Activated gamma-delta T cell (primary cell): ENCODE results near the gene HMX2.

Experiments
- DNase-seq: peaks from one replicate; lab custom pipeline; 2025; lab: John Stamatoyannopoulos, UW
- total RNA-seq, 2 donors: gene quantifications; one replicate each; lab custom pipeline; 2026; lab: John Stamatoyannopoulos, UW

HMX2 gene
- total RNA-seq: 0 to 0.04 reads per million in 2 donors

- no peak for DNase-seq
Observed at GRCh38 chr10:123147635-123148413, at the start of gene HMX2. Gene HMX2 (plus strand): TSS chr10:123148136. CDS start chr10:123148379, 243 bp downstream.

GRCh38 chr10:123100030-123100762 is 47.7 kb upstream of the HMX2 start:
- DNase-seq: no peak

- DNase-seq: no peak
Observed at GRCh38 chr10:123101872-123102271, 46.1 kb upstream of the HMX2 start.

- DNase-seq: no peak
Observed at GRCh38 chr10:123102673-123103072, 45.3 kb upstream of the HMX2 start.

GRCh38 chr10:123103944-123104343 is 44.0 kb upstream of the HMX2 start:
- DNase-seq: no peak

- no peak for DNase-seq
Observed at GRCh38 chr10:123109466-123109865, 38.5 kb upstream of the HMX2 start.

- no peak for DNase-seq
Observed at GRCh38 chr10:123117644-123118417, 30.1 kb upstream of the HMX2 start.

- DNase-seq: no peak
Observed at GRCh38 chr10:123119081-123119480, 28.9 kb upstream of the HMX2 start.

GRCh38 chr10:123126246-123126645 is 21.7 kb upstream of the HMX2 start:
- DNase-seq: no peak

- no peak for DNase-seq
Observed at GRCh38 chr10:123129618-123130271, 18.2 kb upstream of the HMX2 start.

- no peak for DNase-seq
Observed at GRCh38 chr10:123132576-123133477, 15.1 kb upstream of the HMX2 start.

- no peak for DNase-seq
Observed at GRCh38 chr10:123133541-123134342, 14.2 kb upstream of the HMX2 start.

- DNase-seq: no peak
Observed at GRCh38 chr10:123134343-123134914, 13.5 kb upstream of the HMX2 start.

GRCh38 chr10:123134915-123135414 is 13.0 kb upstream of the HMX2 start:
- no peak for DNase-seq

GRCh38 chr10:123135415-123136141 is 12.4 kb upstream of the HMX2 start, which contains the start of gene HMX3:
Gene HMX3 (plus strand): TSS chr10:123135970. CDS start chr10:123136051, 81 bp downstream.
- DNase-seq: no peak

GRCh38 chr10:123136221-123136805 is 11.6 kb upstream of the HMX2 start:
- DNase-seq: no peak

- no peak for DNase-seq
Observed at GRCh38 chr10:123136806-123137642, 10.9 kb upstream of the HMX2 start.
